GM12873 (cell line): Measurements from ENCODE around the gene ELMO3.

Experiments
- TF ChIP-seq, protein P1 (sequence below): IDR thresholded peaks from 2 replicates; pipeline ENCODE4 v1.5.1; 2012; ENCODE audit warnings: low read depth, mild to moderate bottlenecking, moderate library complexity, low read length, control low read depth; ENCODE audit not compliant: insufficient read depth; ENCODE audit errors: missing control alignments

The ELMO3 gene

DNA sequence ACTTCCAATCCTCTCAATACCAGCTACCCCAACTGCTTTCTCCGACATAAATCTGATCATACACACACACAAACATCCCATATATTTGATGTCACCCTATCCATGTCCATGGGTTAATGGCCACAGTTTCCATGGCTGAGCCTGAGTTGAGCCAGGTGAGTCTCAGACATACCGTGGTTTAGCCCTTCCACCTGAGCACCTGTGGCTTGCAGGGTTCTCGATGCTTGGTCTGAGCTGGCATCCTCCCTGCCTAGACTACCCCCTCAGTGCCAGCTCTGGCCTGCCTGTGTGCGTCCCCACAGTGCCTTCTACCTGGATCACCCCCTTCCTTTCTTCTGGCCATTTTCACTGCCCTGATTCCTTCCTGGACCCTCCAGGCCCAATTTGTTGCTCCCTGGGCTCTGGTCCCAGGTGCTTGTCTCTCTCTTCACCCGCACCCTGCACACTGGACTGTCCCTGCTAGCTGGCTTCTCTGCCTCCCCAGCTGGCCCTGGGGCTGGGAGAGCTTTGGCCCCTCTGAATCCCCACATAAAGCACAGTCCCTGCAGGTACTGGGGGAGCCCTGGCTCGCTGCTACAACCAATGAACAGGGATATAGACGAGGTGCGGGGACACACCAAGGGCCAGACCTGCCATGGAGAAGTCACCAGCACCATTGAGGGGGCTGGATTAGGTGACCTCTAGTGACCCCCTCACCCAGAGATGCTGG lies 7.4 kb downstream of the ELMO3 start:
- TF ChIP-seq, protein P1, sequence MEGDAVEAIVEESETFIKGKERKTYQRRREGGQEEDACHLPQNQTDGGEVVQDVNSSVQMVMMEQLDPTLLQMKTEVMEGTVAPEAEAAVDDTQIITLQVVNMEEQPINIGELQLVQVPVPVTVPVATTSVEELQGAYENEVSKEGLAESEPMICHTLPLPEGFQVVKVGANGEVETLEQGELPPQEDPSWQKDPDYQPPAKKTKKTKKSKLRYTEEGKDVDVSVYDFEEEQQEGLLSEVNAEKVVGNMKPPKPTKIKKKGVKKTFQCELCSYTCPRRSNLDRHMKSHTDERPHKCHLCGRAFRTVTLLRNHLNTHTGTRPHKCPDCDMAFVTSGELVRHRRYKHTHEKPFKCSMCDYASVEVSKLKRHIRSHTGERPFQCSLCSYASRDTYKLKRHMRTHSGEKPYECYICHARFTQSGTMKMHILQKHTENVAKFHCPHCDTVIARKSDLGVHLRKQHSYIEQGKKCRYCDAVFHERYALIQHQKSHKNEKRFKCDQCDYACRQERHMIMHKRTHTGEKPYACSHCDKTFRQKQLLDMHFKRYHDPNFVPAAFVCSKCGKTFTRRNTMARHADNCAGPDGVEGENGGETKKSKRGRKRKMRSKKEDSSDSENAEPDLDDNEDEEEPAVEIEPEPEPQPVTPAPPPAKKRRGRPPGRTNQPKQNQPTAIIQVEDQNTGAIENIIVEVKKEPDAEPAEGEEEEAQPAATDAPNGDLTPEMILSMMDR = no peak

DNA sequence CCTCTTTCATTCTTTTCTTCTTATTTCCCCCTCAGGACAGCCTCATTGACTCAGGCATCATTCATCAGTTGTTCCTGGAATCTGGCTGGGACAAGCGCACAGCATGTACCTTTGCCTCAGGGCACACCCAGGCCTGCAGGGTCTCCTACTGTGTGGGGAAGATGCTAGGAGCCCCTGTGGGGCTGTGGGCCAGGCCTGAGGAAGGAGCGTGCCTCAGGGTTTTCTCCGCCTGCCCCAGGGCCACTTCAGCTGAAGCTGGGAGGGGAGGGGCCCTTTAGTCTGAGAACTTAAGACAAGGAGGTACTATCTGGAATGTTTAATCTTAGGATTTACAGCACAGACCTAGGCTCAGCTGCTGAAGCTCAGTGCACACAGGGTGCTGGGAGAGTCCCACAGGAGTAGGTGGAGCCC lies 7.9 kb downstream of the ELMO3 start:
- TF ChIP-seq, protein P1 = no peak

DNA sequence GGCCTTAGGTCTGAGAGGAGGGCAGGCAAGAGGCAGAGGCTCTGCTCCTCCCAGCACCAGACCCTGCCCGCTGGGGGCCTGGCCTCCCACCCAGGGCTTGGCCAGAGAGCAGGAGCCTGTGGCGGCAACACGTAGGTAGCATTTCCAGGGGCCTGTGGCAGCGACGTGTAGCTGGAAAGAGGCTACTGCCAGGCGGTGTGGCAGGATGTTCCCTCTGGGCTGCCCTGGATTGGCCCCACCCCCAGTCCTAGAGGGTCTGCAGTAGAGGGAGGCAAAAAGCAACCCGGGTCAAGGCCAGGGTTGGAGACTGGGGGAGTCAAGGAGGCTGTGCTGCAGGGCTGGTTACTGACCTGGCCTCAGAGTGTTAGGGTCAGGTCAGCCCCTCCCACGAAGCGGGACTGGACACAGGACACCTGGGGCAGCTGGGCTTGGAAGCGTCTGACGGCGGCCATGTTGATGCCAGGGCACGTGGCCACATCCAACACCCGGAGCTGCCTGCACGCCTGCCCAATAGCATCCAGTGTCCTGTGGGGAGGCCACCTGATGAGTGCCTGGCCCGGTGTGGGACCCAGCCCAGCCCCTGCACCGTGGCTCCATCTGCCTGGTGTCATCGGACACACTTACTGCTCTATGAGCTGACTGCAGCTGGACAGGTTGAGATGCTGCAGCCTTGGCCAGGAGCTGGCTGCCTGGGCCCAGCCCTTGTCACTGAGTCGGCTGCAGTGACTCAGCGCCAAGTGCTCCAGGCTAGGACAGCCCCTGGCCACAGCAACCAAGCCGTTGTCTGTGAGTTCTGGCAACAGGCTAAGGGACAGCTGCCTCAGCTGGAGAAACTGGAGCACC lies 8.5 kb downstream of the ELMO3 start:
- TF ChIP-seq, protein P1 = no peak

DNA sequence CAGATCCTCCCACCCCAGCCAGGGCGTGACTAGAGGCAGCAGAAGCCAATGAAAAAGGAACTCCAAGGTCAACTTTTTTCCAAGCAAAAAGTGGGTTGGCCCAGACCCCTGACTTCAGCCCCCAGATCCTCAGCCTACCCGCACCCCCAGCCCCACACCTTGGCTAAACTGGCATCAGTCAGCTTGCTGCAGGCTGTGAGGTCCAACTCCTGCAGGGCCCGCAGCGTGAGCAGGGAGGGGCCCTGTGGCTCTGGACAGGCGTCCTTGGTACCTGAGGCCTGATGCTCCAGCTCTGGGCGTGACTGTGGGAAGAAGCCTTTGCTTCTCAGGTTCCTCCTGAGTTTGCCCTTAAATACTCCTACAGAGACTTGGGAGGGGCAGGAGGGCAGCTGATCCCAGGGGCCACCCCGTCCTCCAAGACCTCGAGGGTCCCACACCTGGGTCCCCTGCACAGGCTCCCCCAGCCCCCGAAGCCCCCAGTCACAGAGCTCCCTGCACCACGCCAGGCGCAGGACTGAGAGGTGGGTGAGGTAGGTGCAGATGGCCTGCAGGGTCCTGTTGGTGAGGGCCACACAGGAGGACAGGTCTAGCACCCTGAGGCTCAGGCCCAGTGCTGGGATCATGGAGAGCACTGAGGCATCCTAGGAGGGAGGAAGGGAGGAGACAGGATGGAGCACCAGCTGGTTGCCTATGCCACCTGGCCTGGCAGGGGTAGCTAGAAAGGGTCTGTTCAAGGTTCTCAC lies 9.4 kb downstream of the ELMO3 start:
- TF ChIP-seq, protein P1 = no peak

DNA sequence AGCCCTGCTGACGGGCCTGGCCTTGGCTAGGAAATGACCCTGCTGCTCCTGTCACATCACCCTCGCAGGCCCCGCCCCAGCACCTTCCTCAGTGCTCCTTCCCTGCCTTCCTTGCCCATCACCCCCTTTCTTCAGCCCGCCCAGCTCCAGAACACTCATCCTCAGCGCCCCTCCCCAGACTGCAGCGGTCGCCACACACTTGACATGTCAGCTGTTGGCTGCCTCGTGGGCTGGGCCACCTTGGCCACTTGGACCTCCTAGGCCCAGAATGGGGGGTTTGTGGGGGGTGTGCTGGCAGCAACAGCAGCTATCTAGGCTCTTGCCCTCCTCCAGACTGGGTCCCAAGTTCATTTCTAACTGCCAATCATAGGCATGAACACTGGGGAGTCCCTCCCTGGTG lies 10.6 kb downstream of the ELMO3 start:
- TF ChIP-seq, protein P1 = no peak

DNA sequence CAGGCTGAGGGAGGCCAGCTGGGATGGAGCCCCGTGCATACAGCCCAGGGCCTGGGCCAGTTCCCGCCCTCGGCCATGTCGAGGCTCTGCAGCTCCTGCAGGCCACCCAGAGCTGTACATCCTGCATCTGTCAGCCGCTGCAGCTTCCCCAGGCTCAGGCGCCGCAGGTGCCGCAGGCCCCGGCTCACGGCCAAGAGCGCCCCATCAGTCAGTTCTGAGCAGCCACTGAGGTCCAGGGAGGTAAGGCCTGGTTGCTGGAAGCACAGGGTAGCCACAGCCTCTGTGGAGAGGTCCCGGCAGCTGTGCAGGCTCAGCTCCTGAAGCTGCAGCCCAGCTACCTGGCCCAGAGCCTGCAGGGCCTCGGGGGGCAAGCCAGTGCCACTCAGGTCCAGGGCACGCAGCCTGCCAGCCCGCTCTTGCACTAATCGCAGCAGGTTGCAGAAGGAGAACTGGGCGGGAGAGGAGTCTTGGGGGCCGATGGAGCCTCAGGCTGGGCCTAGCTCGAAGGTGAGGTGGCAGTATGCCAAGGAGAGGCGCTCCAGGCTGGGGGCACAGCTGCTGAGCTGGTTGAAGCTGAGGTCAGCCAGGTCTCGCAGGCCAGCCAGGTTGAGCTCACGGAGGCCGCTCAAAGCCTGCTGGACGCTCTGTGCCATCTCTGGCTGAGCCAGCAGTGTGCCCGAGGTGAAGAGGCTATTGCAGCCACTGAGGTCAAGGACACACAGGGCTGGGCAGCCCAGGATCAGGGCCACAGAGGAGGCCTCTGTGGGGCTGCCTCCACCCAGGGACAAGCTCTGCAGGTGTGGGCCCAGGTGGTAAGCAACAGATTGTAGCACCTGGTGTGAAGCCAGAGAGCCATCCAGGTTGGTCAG lies 11.4 kb downstream of the ELMO3 start:
- TF ChIP-seq, protein P1 = no peak
